ENCODE results near the gene CORIN. TPM values are rescaled to one million over a fixed set of nuclear protein-coding genes. Genes with fewer than 3 reads are reported as not detected.
"Not testable (repeated sequence)": the region's sequence is repeated elsewhere in the genome, so short reads cannot be mapped to it uniquely, and the experiment has no call there.

Gene CORIN
- total RNA-seq, 1 donor from 2014 or later, result 3.4 TPM

DNA sequence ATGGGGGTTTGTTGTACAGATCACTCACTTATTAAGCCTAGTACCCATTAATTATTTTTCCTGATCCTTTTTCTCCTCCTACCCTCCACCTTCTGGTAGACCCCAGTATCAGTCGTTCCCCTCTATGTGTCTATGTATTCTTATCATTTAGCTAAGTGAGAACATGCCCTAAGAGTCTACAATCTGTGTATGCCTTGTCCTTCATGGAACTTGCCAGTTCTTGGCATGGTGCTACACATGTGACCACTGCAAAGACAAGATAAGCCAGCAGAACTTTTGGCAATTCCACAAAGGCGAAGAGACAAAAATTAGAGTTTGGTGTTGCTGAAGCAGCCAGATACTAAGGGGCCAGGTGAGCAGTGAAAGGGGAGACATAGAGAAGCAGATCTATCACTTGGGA lies 101.3 kb downstream of the CORIN start:
- no peak for DNase-seq (ENCODE audit: low spot score)
- intact Hi-C loops (cut with DNase I), result no loop called here

DNA sequence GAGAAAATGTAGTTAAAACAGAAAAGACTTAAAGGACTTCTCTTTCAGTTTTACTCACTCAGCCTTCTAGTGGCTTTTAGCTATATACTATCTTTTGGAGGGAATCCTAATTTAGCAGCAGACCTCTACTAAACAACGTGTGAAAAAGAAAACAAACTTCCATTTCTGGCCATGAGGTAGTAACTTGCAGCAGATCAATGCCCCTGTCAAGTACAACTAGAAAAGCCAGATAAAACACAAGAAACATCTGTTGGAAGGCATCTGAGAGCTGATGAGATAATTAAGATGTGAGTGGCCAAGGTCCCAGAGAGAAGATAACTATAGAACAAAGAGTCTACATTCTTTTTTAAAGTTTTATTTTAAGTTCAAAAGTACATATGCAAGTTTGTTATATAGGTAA lies 101.7 kb downstream of the CORIN start:
- DNase-seq (ENCODE audit: low spot score), result no peak
- intact Hi-C loops (cut with DNase I), result no loop called here

DNA sequence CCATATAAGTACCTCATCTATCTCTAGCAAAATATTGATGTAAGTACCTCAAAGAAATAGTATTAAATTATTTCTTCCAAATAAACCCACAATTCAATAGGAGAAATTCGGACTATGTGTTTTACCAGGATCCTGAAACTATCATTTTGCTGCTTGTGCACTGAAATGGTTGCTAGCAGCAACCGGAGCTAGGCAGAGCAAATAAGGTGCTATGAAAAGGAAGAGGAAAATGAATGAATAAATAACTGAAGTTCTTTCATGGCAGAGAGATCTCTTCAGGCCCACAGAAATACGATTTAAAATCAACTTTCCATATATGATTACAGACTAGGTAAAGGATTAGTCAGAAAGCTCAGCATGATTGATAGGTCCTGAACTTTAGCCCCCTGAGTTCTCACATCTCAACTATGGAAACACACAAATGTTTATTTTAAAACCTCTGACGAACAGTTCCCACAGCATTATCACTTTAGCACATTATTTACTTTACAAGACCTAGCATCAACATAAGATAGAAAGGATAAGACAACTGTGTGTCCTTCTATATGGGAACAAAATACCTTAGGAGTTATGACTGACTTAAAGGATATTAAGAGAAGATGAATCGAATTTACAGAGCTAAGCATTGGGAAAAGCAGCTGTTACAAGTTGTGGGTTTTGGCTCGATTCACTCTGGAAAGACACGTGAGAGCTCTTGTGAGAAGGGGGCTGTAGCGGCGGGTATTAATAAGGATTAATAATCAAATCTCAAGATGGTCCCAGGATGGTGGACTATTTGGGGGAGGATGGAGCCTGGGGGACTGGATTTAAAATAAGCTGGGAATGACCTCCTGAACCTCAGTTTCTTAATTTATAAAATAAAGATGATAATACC lies 104.3 kb downstream of the CORIN start:
- intact Hi-C loops (cut with DNase I), result no loop called here
- DNase-seq (ENCODE audit: low spot score), result no peak

DNA sequence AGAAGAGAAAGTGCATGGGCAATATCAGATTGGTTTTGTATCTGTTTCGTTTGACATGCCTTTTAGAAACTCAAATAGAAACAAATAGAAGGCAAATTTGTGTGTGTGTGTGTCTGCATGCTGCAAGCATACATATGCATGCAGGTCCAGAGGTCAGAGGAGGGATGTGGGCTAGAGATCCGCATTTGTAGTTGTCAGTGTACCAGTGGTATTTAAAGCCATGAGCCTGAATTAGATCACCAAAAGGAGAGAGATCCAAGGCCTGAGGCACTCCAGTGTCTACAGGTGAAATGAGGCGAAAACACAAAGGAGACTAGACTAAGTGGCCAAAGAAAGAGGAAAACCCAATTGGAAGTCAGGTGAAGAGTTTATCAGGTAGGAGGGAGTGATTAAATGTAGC lies 106.7 kb downstream of the CORIN start:
- intact Hi-C loops (cut with DNase I), result no loop called here

DNA sequence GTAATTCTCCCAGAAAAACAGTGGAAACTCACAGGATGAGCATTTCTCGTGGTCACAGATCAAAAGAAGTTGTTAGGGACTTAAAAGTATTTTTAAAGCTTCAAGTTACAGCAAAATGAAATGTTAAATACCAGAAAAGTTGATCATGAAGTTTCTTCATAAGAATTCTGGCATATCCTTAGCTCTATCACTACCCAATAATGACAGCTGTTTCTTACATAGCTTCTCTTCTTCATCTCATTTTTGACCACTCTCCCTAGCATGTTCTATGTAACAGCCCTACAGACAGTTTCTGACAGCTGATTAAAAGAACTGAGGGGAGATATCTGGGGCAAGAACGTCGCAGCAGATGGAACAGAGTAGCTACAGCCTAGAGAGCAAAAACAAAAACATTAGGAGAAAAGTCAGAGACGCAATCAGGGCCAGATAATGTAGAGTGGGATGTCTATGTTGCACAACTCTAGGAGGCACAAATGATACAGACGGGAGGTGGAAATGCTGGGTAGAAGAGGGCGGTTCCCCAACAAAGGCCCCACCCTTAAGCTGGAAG lies 108.7 kb downstream of the CORIN start:
- intact Hi-C loops (cut with DNase I), result no loop called here

More for the DNA sequence above, 106.7 kb downstream of the CORIN start:
- no peak for DNase-seq (ENCODE audit: low spot score)

DNA sequence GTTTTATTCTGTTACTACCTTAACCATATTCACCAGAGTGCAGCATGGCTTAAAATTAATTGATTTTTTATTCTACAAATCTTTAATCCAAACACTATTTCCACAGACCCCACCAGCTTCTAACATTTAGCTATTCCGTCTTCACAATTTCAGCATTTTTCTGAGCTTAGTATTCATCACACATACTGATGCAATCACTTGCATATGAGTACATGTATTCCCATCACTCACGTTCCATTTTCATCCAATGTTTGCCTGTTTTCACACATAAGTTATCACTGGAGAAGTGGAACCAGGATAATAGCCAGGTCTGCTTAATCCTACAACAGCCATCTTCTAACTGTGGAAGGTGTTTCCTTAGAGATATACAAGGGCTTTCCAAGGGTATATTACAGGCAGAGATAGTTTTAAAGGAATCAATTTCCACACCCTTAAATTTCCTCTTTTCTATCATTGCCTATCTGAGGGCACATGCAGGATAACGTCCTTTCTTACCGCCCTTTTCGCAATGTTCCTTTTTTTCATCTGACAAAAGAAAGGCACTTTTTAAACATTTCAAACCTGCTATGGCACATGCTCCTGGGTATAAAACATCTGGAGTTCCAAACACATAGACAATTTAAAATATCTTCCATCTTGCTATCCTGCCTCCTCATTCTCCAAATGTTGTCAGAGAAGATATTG lies 115.8 kb downstream of the CORIN start:
- no peak for DNase-seq (ENCODE audit: low spot score)
- intact Hi-C loops (cut with DNase I), result no loop called here

More for the DNA sequence above, 108.7 kb downstream of the CORIN start:
- DNase-seq (ENCODE audit: low spot score), result no peak

DNA sequence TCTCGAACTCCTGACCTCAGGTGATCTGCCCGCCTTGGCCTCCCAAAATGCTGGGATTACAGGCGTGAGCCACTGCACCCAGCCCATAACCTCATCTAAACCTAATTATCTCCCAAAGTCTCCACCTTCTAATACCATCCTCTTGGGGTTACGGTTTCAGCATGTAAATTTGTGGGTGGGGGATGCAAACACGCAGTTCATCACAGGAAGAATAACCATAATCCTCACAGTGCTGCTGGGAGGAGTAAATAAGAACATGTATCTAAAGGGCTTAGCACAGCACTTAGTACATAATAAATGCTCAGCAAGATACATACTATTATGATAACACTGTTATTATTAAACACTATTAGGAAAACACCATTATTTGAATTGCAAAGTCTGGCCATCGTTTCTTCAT lies 116.4 kb downstream of the CORIN start:
- DNase-seq (ENCODE audit: low spot score), result no peak
- intact Hi-C loops (cut with DNase I), result no loop called here

DNA sequence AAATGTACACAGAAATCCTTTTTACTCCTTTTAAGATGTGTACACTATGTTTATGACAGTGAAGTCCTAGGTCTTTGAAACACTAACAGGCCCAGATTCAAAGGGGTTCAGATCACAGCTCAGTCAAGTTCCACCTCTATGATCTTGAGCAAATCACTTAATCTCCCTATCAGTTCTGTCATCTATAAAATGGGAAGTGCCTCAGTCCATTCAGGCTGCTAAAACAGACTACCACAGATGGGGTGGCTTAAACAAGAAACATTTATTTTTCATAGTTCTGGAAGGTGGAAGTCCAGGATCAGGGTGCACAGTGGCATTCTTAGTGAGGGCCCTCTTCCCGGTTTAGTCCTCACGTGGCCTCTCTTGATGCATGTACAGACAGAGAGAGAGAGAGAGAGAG lies 117.1 kb downstream of the CORIN start:
- intact Hi-C loops (cut with DNase I), result no loop called here
- DNase-seq (ENCODE audit: low spot score), result no peak

DNA sequence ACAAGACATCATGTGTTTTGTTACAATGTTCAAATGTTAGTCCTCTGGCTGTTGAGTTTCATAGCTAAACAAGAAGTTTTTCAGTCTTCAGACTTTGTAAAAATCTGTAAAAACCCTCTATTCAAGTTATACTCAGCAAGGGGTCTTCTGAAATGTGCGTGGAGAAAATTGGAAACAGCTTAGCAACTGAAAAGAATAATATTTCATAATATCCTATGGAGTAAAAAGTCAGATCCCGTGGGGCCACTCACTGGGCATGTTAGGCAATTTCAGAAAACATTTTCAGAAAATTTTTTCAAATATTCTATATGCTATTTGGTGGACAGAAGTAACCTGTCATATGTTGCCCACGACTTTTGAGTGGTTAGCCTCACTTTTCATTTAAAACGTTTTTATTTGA lies 118.3 kb downstream of the CORIN start:
- DNase-seq (ENCODE audit: low spot score), result no peak
- intact Hi-C loops (cut with DNase I), result no loop called here

DNA sequence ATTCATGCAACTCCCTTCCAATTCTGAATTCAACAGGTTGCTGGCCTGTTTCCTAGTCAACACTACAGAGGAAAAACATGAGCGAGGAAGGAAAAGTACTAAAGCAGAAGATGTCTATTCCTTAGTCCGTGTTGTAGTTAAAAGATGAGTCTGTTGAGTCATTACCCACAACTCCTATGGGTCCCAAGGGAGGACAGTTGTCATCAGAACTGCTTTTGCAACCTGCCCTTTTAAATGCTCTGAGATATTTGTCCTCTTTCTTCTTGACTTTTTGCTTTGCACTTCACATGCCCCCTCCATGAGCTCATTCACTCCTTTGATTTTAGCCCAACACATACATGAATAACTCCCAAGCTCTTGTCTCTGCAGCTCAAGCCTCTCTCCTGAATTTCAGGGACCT lies 119.2 kb downstream of the CORIN start:
- no peak for DNase-seq (ENCODE audit: low spot score)
- intact Hi-C loops (cut with DNase I), result no loop called here

DNA sequence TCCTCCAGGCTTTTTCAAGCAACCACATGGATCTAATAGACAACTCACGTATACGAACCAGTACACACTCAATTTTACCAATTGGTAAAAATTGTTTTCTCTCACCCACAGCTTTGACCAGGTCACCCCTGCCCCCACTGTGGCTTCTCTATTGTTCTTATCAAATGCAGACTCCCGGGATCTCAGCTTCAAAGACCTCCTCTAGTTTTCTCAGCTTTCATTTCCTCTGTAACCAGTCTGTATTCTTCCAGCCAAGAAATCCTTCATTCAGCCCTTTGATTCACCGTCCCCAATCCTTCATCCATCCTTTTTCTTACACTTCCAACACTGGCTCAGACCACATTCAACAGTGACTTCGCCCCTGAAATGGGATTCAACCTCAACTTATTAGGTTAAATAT lies 120.7 kb downstream of the CORIN start:
- intact Hi-C loops (cut with DNase I), result no loop called here

DNA sequence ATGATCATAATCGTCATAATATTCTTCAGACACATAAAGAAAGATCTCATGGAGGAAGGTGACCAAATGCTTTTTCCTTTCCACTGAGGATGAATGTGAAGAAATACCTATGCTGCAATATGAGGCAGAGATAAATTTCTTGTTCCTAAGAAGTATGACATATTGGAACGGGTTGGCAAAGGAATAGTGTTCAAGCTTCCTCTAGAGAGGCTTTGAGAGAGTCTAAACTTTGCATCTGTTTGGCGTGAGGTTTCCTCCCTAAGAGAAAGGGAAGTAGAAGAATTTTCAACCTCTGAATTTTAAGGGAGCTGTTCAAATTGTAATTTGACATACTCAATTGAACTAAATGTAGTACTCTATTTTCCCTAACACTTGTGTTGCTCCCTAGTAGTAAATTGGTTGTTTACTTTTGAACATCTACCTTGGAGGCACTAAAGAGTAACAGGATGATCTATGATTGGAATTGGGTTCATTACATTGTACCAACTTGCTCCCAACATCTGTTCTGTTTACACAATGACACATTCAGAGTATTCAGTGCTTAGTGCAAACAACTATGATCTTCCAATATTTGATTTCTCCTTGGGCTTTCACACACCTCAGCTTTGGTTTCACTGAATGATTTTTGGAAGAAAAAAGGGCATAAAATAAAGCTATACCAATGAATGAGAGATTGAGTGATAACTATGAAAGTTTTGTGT lies 122.0 kb downstream of the CORIN start:
- DNase-seq (ENCODE audit: low spot score), result no peak
- intact Hi-C loops (cut with DNase I), result no loop called here

More for the DNA sequence above, 120.7 kb downstream of the CORIN start:
- no peak for DNase-seq (ENCODE audit: low spot score)

DNA sequence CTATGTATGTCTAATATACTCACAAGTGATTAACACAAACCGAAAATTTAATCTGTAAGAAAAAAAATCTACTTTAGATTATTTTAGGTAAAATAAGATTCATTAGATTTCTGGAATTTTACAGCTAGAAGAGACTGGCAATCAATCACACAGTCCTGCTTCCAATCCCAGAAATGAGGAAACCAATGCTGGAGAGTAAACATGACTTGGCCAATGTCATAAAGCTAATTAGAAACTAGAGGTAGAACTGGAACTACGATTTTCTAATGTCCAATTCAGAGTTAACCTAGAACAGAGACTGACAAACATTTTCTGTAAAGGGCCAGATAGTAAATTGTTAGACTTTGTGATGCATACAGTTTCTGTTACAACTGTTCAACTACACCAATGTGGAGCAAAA lies 123.6 kb downstream of the CORIN start:
- DNase-seq (ENCODE audit: low spot score), result no peak
- intact Hi-C loops (cut with DNase I), result no loop called here

DNA sequence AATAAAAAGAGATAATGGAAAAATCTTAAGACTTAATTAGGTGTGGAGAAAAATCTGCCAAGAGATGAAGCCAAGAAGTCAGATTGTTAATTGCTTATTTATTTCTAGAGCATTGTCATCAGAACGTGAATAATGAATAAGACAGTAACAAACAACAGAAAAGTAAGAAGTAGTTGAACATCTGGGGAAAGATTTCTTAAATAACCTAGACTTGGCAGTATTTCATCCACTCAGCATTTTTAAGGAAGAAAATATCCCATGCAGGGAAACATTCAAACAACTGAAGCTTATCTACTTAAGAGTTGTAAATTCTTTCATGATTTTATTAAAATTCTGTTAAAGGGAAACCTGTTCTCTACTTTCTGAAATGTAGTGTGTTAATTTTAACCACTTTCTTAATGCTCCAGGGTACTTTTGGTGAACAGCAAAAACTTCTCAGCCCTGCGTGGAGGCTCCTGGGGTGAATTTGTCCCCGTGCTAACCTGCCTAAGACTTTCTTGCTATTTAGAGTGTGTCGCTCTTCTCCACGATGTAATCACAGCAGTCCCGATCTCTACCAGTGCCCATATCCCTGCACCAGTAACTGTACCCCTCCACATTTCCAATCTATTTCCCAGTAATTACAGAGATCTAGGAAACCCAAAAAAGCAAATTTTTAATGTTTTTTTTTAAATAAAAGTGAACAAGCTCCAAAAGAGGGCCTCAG lies 124.6 kb downstream of the CORIN start:
- DNase-seq (ENCODE audit: low spot score), result no peak
- intact Hi-C loops (cut with DNase I), result no loop called here

DNA sequence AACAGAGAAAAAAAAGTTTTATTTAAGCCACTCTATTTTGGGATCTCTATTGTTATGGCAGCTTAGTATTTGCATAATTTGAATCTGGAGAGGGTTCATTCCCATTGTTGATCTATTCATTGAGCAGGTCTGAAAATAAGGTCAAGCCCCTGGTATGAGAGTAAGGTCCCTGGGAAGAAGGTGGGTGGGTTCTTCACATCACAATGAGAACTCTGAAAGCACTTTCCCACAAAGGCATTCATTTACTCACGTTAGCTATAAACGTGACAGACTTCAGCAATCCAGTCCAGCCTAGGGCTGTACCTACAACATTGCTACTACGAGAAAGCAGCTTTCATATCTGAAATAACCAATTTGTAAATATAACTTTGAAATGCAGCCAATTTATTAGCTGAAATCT lies 126.2 kb downstream of the CORIN start:
- DNase-seq (ENCODE audit: low spot score), result no peak
- intact Hi-C loops (cut with DNase I), result no loop called here

DNA sequence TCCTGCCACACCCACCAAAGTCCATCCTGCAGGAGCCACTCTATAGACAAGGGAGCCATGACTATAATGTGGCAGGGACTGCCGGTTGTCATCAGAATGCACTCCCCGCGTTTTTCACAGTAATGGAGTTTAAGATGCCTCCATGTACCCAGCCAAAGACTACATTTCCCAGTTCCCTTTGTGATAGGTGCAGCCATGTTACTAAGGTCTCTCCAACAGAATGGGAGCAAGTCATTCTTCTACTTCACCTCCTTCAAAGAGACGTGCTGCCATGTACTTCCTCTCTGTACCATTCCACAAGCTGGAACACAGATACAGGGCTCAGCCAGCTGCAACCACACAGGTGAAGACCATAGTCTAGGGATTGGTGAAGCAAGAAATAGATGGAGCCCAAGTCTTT lies 126.7 kb downstream of the CORIN start:
- no peak for DNase-seq (ENCODE audit: low spot score)
- intact Hi-C loops (cut with DNase I), result no loop called here

DNA sequence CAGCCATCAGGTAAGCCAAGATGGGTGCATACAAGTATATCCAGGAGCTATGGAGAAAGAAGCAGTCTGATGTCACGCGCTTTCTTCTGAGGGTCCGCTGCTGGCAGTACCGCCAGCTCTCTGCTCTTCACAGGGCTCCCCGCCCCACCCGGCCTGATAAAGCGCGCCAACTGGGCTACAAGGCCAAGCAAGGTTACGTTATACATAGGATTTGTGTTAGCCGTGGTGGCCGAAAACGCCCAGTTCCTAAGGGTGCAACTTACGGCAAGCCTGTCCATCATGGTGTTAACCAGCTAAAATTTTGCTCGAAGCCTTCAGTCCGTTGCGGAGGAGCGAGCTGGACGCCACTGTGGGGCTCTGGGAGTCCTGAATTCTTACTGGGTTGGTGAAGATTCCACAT lies 131.5 kb downstream of the CORIN start:
- intact Hi-C loops (cut with DNase I); DNase-seq (ENCODE audit: low spot score): not testable (repeated sequence)

DNA sequence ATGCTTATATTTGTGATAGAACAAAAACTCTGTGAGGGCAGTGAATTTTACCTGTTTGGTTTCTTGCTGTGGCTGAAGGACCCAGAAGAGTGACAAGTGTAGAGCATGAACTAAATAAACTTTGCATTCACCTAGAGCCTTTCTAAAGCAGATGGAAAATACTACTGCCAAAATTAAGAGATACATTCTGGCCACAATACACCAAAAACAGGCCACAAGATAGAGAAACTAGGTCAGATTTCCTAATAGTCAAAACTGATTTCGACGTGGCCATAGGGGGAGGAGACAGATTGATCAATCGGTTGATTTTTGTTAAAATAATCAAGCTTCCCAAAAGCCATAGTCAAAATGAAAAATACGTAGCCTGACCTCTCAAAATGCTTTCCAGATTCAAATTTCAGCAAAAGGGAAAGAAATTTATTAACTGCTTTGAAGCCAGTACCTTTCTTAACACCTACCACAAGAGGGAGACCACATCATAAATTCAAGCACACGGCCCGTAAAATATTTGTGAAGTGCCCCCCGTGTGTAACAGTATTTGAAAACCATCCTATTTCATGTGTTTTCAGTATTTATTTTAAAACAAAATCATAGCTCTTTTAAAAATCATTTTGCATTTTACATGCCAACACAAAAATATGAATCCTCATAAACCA lies 132.4 kb downstream of the CORIN start:
- intact Hi-C loops (cut with DNase I), result loop anchor here (1.0 kb wide), 1 partner anchor 131 kb away; no protein-coding TSS in a partner anchor
- DNase-seq (ENCODE audit: low spot score), result no peak
